IMR-90 (cell line): ENCODE data around the gene ARHGAP24. TPM values are rescaled to one million over a fixed set of nuclear protein-coding genes. Genes with fewer than 3 reads are reported as not detected.

Experiments
- ATAC-seq: fragments of 200-7000 bp; cut with Tn5 transposase; 2 replicates; pipeline ENCODE4 v1.9.1; 2020; ENCODE audit warnings: low read depth, mild to moderate bottlenecking, moderate library complexity
- BruUV-seq: library from RNA; stranded (reverse); fragments of 400-500 nt; replicated peaks from 2 replicates; lab custom pipeline; 2021; lab: Mats Ljungman, UMichigan
- CTCF ChIA-PET: fragments of 300-600 bp; formaldehyde crosslinking; extraction: SDS; loops from one replicate; lab custom pipeline; 2021; ENCODE audit warnings: antibody characterized with exemption; lab: Yijun Ruan, JAX
- POLR2A ChIA-PET: fragments of 300-600 bp; sonication (Branson Sonifier 250); formaldehyde crosslinking; loops from one replicate; lab custom pipeline; 2022; ENCODE audit warnings: antibody characterized with exemption; ENCODE audit not compliant: unreplicated experiment; lab: Charles Lee
- DNase-seq: peaks from one replicate; pipeline ENCODE4 v3.0.0; 2013
- H2AFZ ChIP-seq: replicated peaks from 2 replicates; pipeline ENCODE3; 2013; ENCODE audit warnings: low read length, mild to moderate bottlenecking; ENCODE audit not compliant: poor library complexity
- H2AK5ac ChIP-seq: 2 replicates; pipeline ENCODE4 v1.6.1; 2013; ENCODE audit warnings: low read depth, low read length, inconsistent platforms
- H2AK9ac ChIP-seq: replicated peaks from 2 replicates; pipeline ENCODE3; 2013; ENCODE audit warnings: mild to moderate bottlenecking, low read depth, low read length, moderate library complexity; ENCODE audit not compliant: poor library complexity
- H2BK120ac ChIP-seq: 2 replicates; pipeline ENCODE4 v1.6.1; 2013; ENCODE audit warnings: low read depth, low read length, inconsistent platforms
- H2BK15ac ChIP-seq: 3 replicates; pipeline ENCODE4 v1.6.1; 2013; ENCODE audit warnings: low read depth, low read length, inconsistent platforms
- H2BK20ac ChIP-seq: 2 replicates; pipeline ENCODE4 v1.6.1; 2013; ENCODE audit warnings: low read depth, mild to moderate bottlenecking, inconsistent platforms, low read length, moderate library complexity
- H2BK5ac ChIP-seq: 2 replicates; pipeline ENCODE4 v1.6.1; 2013; ENCODE audit warnings: mild to moderate bottlenecking, low read depth, low read length, inconsistent platforms; ENCODE audit not compliant: poor library complexity, severe bottlenecking
- H3K14ac ChIP-seq: replicated peaks from 2 replicates; pipeline ENCODE4 v1.6.1; 2013; ENCODE audit warnings: low read depth, low read length, inconsistent platforms
- H3K18ac ChIP-seq: 2 replicates; pipeline ENCODE4 v1.6.1; 2013; ENCODE audit warnings: low read depth, low read length, control low read depth
- H3K23ac ChIP-seq: 2 replicates; pipeline ENCODE4 v1.6.1; 2013; ENCODE audit warnings: low read depth, low read length, inconsistent platforms
- H3K27ac ChIP-seq: 2 replicates; pipeline ENCODE4 v1.5.1; 2013; ENCODE audit warnings: mild to moderate bottlenecking, control low read depth, low read length; ENCODE audit not compliant: insufficient read depth
- H3K27me3 ChIP-seq: 2 replicates; pipeline ENCODE4 v1.6.1; 2013; ENCODE audit warnings: low read length; ENCODE audit not compliant: control insufficient read depth, insufficient read depth
- H3K36me3 ChIP-seq: 2 replicates; pipeline ENCODE4 v1.6.1; 2013; ENCODE audit warnings: low read length, mixed read lengths; ENCODE audit not compliant: control insufficient read depth, insufficient read depth
- H3K4ac ChIP-seq: 2 replicates; pipeline ENCODE4 v1.6.1; 2013; ENCODE audit warnings: low read depth, low read length, inconsistent platforms
- H3K4me1 ChIP-seq: 2 replicates; pipeline ENCODE4 v1.6.1; 2013; ENCODE audit warnings: low read length, mixed read lengths; ENCODE audit not compliant: control insufficient read depth, insufficient read depth
- H3K4me2 ChIP-seq: 2 replicates; pipeline ENCODE4 v1.6.1; 2013; ENCODE audit warnings: low read depth, mild to moderate bottlenecking, control low read depth, low read length, moderate library complexity
- H3K4me3 ChIP-seq: 2 replicates; pipeline ENCODE4 v1.5.1; 2013; ENCODE audit warnings: low read depth, mild to moderate bottlenecking, control low read depth, low read length, moderate library complexity; ENCODE audit not compliant: insufficient read depth
- H3K56ac ChIP-seq: 2 replicates; pipeline ENCODE4 v1.6.1; 2013; ENCODE audit warnings: low read length, inconsistent platforms; ENCODE audit not compliant: insufficient read depth; ENCODE audit errors: extremely low read depth
- H3K79me1 ChIP-seq, 2 experiments: 2 replicates each; pipeline ENCODE4 v1.6.1; 2013; ENCODE audit warnings: low read length in 2 of 2, inconsistent platforms in 1 of 2, low read depth in 1 of 2
- H3K9ac ChIP-seq: 2 replicates; pipeline ENCODE4 v1.6.1; 2013; ENCODE audit warnings: low read depth, low read length, control low read depth
- H3K9me1 ChIP-seq: 2 replicates; pipeline ENCODE4 v1.6.1; 2013; ENCODE audit warnings: low read length, inconsistent platforms; ENCODE audit not compliant: insufficient read depth
- H3K9me3 ChIP-seq: 2 replicates; pipeline ENCODE4 v1.6.1; 2013; ENCODE audit warnings: low read length; ENCODE audit not compliant: control insufficient read depth, insufficient read depth
- H4K20me1 ChIP-seq: 2 replicates; pipeline ENCODE4 v1.6.1; 2013; ENCODE audit warnings: low read length, inconsistent platforms; ENCODE audit not compliant: insufficient read depth
- H4K5ac ChIP-seq: 2 replicates; pipeline ENCODE4 v1.6.1; 2013; ENCODE audit warnings: mild to moderate bottlenecking, low read depth, low read length, control low read depth
- H4K8ac ChIP-seq, 2 experiments: 2 replicates each; pipeline ENCODE4 v1.6.1; 2013; ENCODE audit warnings: low read depth in 2 of 2, low read length in 2 of 2, control low read depth in 1 of 2, inconsistent platforms in 1 of 2
- H4K91ac ChIP-seq: 2 replicates; pipeline ENCODE4 v1.6.1; 2013; ENCODE audit warnings: low read depth, low read length, inconsistent platforms; ENCODE audit not compliant: insufficient read depth
- BHLHE40 ChIP-seq: fragments of 150-350 bp; IDR thresholded peaks from 2 replicates; pipeline ENCODE4 v1.6.1; 2016; ENCODE audit warnings: mild to moderate bottlenecking, low read depth, low read length
- CHD1 ChIP-seq: IDR thresholded peaks from 2 replicates; pipeline ENCODE4 v1.6.1; 2012; ENCODE audit warnings: low read depth, low read length, improper control_type of control experiment
- FOS ChIP-seq: fragments of 150-350 bp; IDR thresholded peaks from 2 replicates; pipeline ENCODE4 v1.6.1; 2016; ENCODE audit warnings: low read depth, low read length
- MAFK ChIP-seq: IDR thresholded peaks from 2 replicates; pipeline ENCODE4 v1.6.1; 2012; ENCODE audit warnings: low read depth, low read length, improper control_type of control experiment
- MXI1 ChIP-seq: IDR thresholded peaks from 2 replicates; pipeline ENCODE4 v1.6.1; 2012; ENCODE audit warnings: low read depth, mild to moderate bottlenecking, low read length, moderate library complexity, borderline replicate concordance
- RAD21 ChIP-seq: IDR thresholded peaks from 2 replicates; pipeline ENCODE4 v1.6.1; 2012; ENCODE audit warnings: low read length, improper control_type of control experiment
- RCOR1 ChIP-seq: IDR thresholded peaks from 2 replicates; pipeline ENCODE4 v1.6.1; 2012; ENCODE audit warnings: mild to moderate bottlenecking, low read length, improper control_type of control experiment; ENCODE audit not compliant: insufficient replicate concordance
- RFX5 ChIP-seq: IDR thresholded peaks from 2 replicates; pipeline ENCODE4 v1.8.0; 2012; ENCODE audit warnings: low read depth, mild to moderate bottlenecking, low read length, moderate library complexity
- WGBS, 2 experiments: methylation state at CpG; one replicate each; pipeline versions ENCODE4 v1.1.5 to v1.1.7; 2013; ENCODE audit warnings: missing lambda C conversion rate in 2 of 2; ENCODE audit not compliant: insufficient read length in 1 of 2; ENCODE audit errors: extremely low coverage in 2 of 2; 5-methylcytosine and 5-hydroxymethylcytosine counted together
- dilution Hi-C: fragments of 300-500 bp; cut with HindIII; formaldehyde crosslinking; loops from one replicate; pipeline ENCODE4 v1.14.3; 2018; ENCODE audit warnings: low sequenced_read_pairs; ENCODE audit not compliant: unreplicated experiment
- in situ Hi-C: fragments of 300-500 bp; cut with MboI; formaldehyde crosslinking; loops from 3 replicates; pipeline ENCODE4 v1.14.3; 2019; ENCODE audit warnings: low sequenced_read_pairs, inconsistent platforms, mixed read lengths
- intact Hi-C: fragments of 100-400 bp; cut with micrococcal nuclease; formaldehyde crosslinking; loops from 2 replicates; pipeline ENCODE4 v1.10.0; 2022
- polyA plus RNA-seq, 3 experiments: library from polyadenylated mRNA; depleted of rRNA; stranded (reverse); fragments of >200 nt; gene quantifications; 2 replicates each; pipeline ENCODE4 v1.2.3, GENCODE V29; 2012; ENCODE audit warnings: low replicate concordance in 1 of 3
- total RNA-seq: library from RNA; depleted of rRNA; stranded (reverse); fragments of >200 nt; gene quantifications from 2 replicates; pipeline ENCODE4 v1.2.3, GENCODE V29; 2012
- TF ChIP-seq, protein P1 (sequence below): fragments of 150-350 bp; IDR thresholded peaks from 2 replicates; pipeline ENCODE4 v1.6.1; 2016; ENCODE audit warnings: low read depth, mild to moderate bottlenecking, low read length, moderate library complexity, borderline replicate concordance

The ARHGAP24 gene
- total and polyA plus RNA-seq, 2 of the 4 experiments (the other 2 are of a cell fraction), result 11.9 to 24.0 TPM

DNA sequence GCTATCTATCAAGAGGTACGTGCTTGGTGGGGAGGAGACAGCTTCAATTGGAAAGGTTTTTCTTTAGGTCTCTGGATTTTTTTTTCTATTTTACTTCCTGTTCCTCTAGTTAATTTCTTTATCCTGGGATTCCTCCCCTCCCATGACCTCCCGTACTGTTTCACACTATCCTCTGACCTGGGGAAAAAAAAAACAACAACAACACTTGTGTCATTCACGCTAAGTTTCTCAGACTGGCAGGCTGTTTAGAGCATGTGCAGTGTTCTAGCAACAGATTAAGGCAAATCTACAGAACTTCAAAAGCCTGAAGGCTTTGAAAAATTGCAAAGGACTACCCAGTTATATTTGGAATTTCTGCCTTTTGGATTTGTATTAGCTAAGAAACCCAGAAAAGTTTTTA lies 358.4 kb downstream of the ARHGAP24 start:
- H2BK20ac ChIP-seq, result no peak overlapping the region
- no peak overlapping the region for H3K56ac ChIP-seq
- H3K9me1 ChIP-seq, result no peaks in the 10 kb centered on the region; the same call in 1 of the 2 replicates
- DNase-seq (no peak), ATAC-seq (no peak)
- H2BK15ac ChIP-seq, result no peak overlapping the region
- no peak overlapping the region for H3K9ac ChIP-seq
- H3K4ac ChIP-seq, result no peak overlapping the region
- no peak overlapping the region for H3K23ac ChIP-seq
- H3K79me1 ChIP-seq, result peaks cover 25 to 57% of the 10 kb centered on the region in 2 experiments
- intact Hi-C loops (no loop called here), in situ Hi-C loops (no loop called here), dilution Hi-C loops (no loop called here)
- H3K4me2 ChIP-seq, result no peak overlapping the region
- H2AK5ac ChIP-seq, result no peak overlapping the region
- H2AK9ac ChIP-seq, result no peak overlapping the region
- H3K36me3 ChIP-seq, result no peaks in the 10 kb centered on the region
- no peaks in the 10 kb centered on the region for H3K27me3 ChIP-seq
- ChIA-PET POLR2A (no interaction called here), CTCF (no interaction called here)
- no peak overlapping the region for H2BK120ac ChIP-seq
- H3K27ac ChIP-seq, result no peak overlapping the region
- no CpG with 5 or more reads among the region's 3 CpGs for WGBS, 2 experiments
- no peak overlapping the region for H2AFZ ChIP-seq
- TF ChIP-seq MAFK (no peak), RAD21 (no peak), FOS (no peak), BHLHE40 (no peak), MXI1 (no peak), RFX5 (no peak), RCOR1 (no peak), CHD1 (no peak)
- TF ChIP-seq, protein P1, sequence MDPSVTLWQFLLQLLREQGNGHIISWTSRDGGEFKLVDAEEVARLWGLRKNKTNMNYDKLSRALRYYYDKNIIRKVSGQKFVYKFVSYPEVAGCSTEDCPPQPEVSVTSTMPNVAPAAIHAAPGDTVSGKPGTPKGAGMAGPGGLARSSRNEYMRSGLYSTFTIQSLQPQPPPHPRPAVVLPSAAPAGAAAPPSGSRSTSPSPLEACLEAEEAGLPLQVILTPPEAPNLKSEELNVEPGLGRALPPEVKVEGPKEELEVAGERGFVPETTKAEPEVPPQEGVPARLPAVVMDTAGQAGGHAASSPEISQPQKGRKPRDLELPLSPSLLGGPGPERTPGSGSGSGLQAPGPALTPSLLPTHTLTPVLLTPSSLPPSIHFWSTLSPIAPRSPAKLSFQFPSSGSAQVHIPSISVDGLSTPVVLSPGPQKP, result no peak
- H4K5ac ChIP-seq, result no peak overlapping the region
- H3K4me3 ChIP-seq, result no peak overlapping the region
- no TSS peak for BruUV-seq
- H3K9me3 ChIP-seq, result no peaks in the 10 kb centered on the region
- H2BK5ac ChIP-seq, result no peak overlapping the region
- H3K14ac ChIP-seq, result no peak overlapping the region
- H4K91ac ChIP-seq, result no peak overlapping the region
- peaks cover 3% of the 10 kb centered on the region; the same call in 1 of the 2 replicates for H4K20me1 ChIP-seq
- H3K4me1 ChIP-seq, result peaks cover 4% of the 10 kb centered on the region
- no peak overlapping the region for H3K18ac ChIP-seq
- no peak overlapping the region for H4K8ac ChIP-seq
